OCI-LY3 (cell line): Measurements from ENCODE around the gene DOCK8.

Experiments used
- H2AFZ ChIP-seq: fragments of 200-600, 300-600 bp; shearing (Covaris generic); 2 replicates; pipeline ENCODE4 v1.6.0; 2014; ENCODE audit warnings: antibody characterized with exemption, low read depth, low read length
- H3K27ac ChIP-seq: fragments of 200-600, 300-600 bp; sonication (generic); 2 replicates; pipeline ENCODE4 v1.5.1; 2014; ENCODE audit warnings: mild to moderate bottlenecking, low read length, moderate library complexity, mixed read lengths
- H3K27me3 ChIP-seq: fragments of 200-600, 300-600 bp; sonication (generic); 2 replicates; pipeline ENCODE4 v1.6.1; 2014; ENCODE audit warnings: low read depth, low read length, mixed read lengths
- H3K36me3 ChIP-seq: fragments of 200-600, 300-600 bp; sonication (generic); replicated peaks from 2 replicates; pipeline ENCODE3; 2014; ENCODE audit warnings: low read depth, low read length, mixed read lengths
- H3K4me1 ChIP-seq: fragments of 300-600, 200-600 bp; sonication (generic); 2 replicates; pipeline ENCODE4 v1.6.1; 2014; ENCODE audit warnings: low read length, mixed read lengths
- H3K4me2 ChIP-seq: fragments of 200-600, 300-600 bp; sonication (generic); 2 replicates; pipeline ENCODE4 v1.6.1; 2014; ENCODE audit warnings: low read length, mixed read lengths
- H3K4me3 ChIP-seq: fragments of 300-600, 200-600 bp; sonication (generic); 2 replicates; pipeline ENCODE4 v1.5.1; 2014; ENCODE audit warnings: antibody characterized with exemption, mild to moderate bottlenecking, low read length, moderate library complexity
- H3K79me2 ChIP-seq: fragments of 300-600, 200-600 bp; shearing (Covaris generic); 2 replicates; pipeline ENCODE4 v1.6.1; 2014; ENCODE audit warnings: mild to moderate bottlenecking, low read length, mixed read lengths
- H3K9ac ChIP-seq: fragments of 300-600, 200-600 bp; shearing (Covaris generic); 2 replicates; pipeline ENCODE4 v1.6.0; 2014; ENCODE audit warnings: mild to moderate bottlenecking, low read length, moderate library complexity
- H3K9me3 ChIP-seq: fragments of 200-600, 300-600 bp; shearing (Covaris generic); 2 replicates; pipeline ENCODE4 v1.6.1; 2014; ENCODE audit warnings: low read length, mixed read lengths; ENCODE audit not compliant: insufficient read depth
- H4K20me1 ChIP-seq: fragments of 200-600, 300-600 bp; sonication (generic); 2 replicates; pipeline ENCODE4 v1.6.1; 2016; ENCODE audit warnings: low read length, mixed read lengths; ENCODE audit not compliant: insufficient read depth
- EZH2phosphoT487 ChIP-seq: fragments of 200-600 bp; shearing (Covaris generic); IDR thresholded peaks from 2 replicates; pipeline ENCODE4 v1.6.1; 2018; ENCODE audit warnings: antibody characterized with exemption, mixed run types, low read depth
- TF ChIP-seq, protein P1 (sequence below): fragments of 200-600, 300-600 bp; sonication (generic); IDR thresholded peaks from 2 replicates; pipeline ENCODE4 v1.5.1; 2014; ENCODE audit warnings: antibody characterized with exemption, low read length, low read depth

The DOCK8 gene

DNA sequence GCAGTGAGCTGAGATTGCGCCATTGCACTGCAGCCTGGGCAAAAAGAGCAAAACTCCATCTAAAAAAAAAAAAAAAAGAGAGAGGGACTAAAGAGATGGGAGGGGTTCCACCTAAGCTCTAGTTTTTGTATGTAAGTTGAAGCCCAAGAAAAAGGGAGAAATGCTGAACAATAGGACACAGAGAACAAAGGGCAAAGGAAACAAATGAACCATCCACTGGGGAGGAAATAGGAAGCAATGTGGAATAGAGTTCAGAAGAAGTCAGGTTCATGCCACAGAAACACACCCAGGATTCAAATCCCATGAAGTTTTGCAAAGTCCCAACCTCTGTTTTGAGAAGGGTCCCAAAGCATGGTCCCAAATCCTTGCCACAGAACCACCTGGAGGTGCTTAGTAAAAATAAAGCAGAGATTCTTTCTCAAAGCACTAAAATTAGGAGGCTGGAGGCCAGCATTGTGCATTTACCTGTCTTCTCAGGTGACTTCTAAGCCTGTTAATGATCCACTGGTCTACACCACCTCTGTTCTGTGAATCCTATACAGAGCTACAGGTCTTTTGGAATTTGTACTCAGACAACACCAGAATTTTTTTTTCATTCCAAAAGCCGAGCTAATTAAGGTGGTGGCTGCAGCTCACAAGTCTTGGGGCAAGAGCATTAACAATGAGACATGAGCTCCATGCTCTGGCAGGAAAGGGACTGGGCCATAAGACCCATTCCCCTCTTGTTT, 177.6 kb downstream of the DOCK8 start:
- H3K9ac ChIP-seq, result no peak overlapping the region
- peaks cover 28% of the 10 kb centered on the region for H3K4me1 ChIP-seq
- no peak overlapping the region for H3K27ac ChIP-seq
- no peaks in the 10 kb centered on the region for H3K9me3 ChIP-seq
- no peaks in the 10 kb centered on the region for H3K79me2 ChIP-seq
- H3K4me3 ChIP-seq, result no peak overlapping the region
- TF ChIP-seq EZH2phosphoT487, result no peak
- TF ChIP-seq, protein P1, sequence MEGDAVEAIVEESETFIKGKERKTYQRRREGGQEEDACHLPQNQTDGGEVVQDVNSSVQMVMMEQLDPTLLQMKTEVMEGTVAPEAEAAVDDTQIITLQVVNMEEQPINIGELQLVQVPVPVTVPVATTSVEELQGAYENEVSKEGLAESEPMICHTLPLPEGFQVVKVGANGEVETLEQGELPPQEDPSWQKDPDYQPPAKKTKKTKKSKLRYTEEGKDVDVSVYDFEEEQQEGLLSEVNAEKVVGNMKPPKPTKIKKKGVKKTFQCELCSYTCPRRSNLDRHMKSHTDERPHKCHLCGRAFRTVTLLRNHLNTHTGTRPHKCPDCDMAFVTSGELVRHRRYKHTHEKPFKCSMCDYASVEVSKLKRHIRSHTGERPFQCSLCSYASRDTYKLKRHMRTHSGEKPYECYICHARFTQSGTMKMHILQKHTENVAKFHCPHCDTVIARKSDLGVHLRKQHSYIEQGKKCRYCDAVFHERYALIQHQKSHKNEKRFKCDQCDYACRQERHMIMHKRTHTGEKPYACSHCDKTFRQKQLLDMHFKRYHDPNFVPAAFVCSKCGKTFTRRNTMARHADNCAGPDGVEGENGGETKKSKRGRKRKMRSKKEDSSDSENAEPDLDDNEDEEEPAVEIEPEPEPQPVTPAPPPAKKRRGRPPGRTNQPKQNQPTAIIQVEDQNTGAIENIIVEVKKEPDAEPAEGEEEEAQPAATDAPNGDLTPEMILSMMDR, result no peak
- H3K4me2 ChIP-seq, result no peak overlapping the region
- peaks cover 13% of the 10 kb centered on the region for H3K36me3 ChIP-seq
- no peak overlapping the region for H2AFZ ChIP-seq
- H4K20me1 ChIP-seq, result no peaks in the 10 kb centered on the region
- H3K27me3 ChIP-seq, result no peaks in the 10 kb centered on the region

GRCh38 chr9:394347-395052, 179.8 kb downstream of the DOCK8 start:
- Histone ChIP-seq H3K4me1 (peaks cover 8% of the 10 kb centered on the region), H3K27me3 (no peaks in the 10 kb centered on the region), H3K9me3 (no peaks in the 10 kb centered on the region), H3K4me3 (no peak overlapping the region), H3K27ac (no peak overlapping the region), H3K36me3 (peaks cover 13% of the 10 kb centered on the region), H3K79me2 (no peaks in the 10 kb centered on the region), H4K20me1 (no peaks in the 10 kb centered on the region), H3K4me2 (no peak overlapping the region), H2AFZ (no peak overlapping the region), H3K9ac (no peak overlapping the region)
- TF ChIP-seq EZH2phosphoT487, result no peak
- TF ChIP-seq, protein P1, result no peak

GRCh38 chr9:396396-396795, 181.7 kb downstream of the DOCK8 start:
- Histone ChIP-seq H3K4me3 (no peak overlapping the region), H3K36me3 (peaks cover 3% of the 10 kb centered on the region), H3K9me3 (no peaks in the 10 kb centered on the region), H3K79me2 (no peaks in the 10 kb centered on the region), H3K27me3 (no peaks in the 10 kb centered on the region), H3K9ac (no peak overlapping the region), H3K4me1 (no peaks in the 10 kb centered on the region), H3K4me2 (no peak overlapping the region), H4K20me1 (no peaks in the 10 kb centered on the region), H3K27ac (no peak overlapping the region), H2AFZ (no peak overlapping the region)
- TF ChIP-seq EZH2phosphoT487, result no peak
- TF ChIP-seq, protein P1, result no peak

DNA sequence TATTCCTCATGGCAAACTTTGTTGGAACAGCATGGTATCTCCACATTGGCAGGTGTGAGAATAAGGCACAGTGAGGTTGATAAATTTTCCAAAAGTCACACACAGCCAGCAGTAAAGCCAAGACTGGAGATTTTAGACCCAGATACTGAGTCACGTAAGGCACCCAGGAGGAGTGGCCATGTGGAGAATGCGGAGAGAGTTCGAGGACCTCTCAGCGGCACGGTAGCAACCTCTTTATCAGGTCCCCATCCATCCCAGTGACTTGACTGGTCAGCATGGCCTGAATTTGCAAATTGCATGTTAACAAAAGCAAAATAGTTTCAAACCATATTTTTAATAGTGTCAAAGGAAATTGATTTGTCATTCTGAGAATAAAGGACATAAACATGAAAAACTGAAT, 183.4 kb downstream of the DOCK8 start:
- H3K4me2 ChIP-seq, result no peak overlapping the region
- no peak overlapping the region for H3K9ac ChIP-seq
- H3K4me3 ChIP-seq, result no peak overlapping the region
- no peaks in the 10 kb centered on the region for H3K79me2 ChIP-seq
- no peak for TF ChIP-seq EZH2phosphoT487
- TF ChIP-seq, protein P1, result no peak
- H4K20me1 ChIP-seq, result no peaks in the 10 kb centered on the region
- H3K27me3 ChIP-seq, result no peaks in the 10 kb centered on the region
- no peak overlapping the region for H2AFZ ChIP-seq
- no peaks in the 10 kb centered on the region for H3K4me1 ChIP-seq
- H3K36me3 ChIP-seq, result peaks cover 9% of the 10 kb centered on the region
- no peaks in the 10 kb centered on the region for H3K9me3 ChIP-seq
- H3K27ac ChIP-seq, result no peak overlapping the region
